SK-N-SH (cell line): ENCODE results near the gene MCEMP1. TPM values are rescaled to one million over a fixed set of nuclear protein-coding genes. Genes with fewer than 3 reads are reported as not detected.

Experiments
- CTCF ChIA-PET: fragments of 300-600, 350-600 bp; formaldehyde crosslinking; extraction: SDS; loops from one replicate; lab custom pipeline; 2021; lab: Yijun Ruan, JAX
- POLR2A ChIA-PET: fragments of 350-600 bp; sonication (Branson Sonifier 250); formaldehyde crosslinking; extraction: SDS; loops from one replicate; lab custom pipeline; 2020; ENCODE audit warnings: antibody characterized with exemption, inconsistent platforms; lab: Yijun Ruan, JAX
- DNase-seq: peaks from one replicate; pipeline ENCODE4 v3.0.0; 2012
- H2AFZ ChIP-seq: fragments of 200-600 bp; sonication (generic); 2 replicates; pipeline ENCODE4 v1.8.1; 2016; ENCODE audit warnings: antibody characterized with exemption, mild to moderate bottlenecking, low read depth
- H3F3A ChIP-seq: fragments of 200-600 bp; sonication (generic); replicated peaks from 2 replicates; pipeline ENCODE3; 2016; ENCODE audit warnings: antibody characterized with exemption, mild to moderate bottlenecking; ENCODE audit not compliant: insufficient read depth
- H3K27ac ChIP-seq, 2 experiments: fragments of 200-500 bp in 1 of 2; fragments of 200-600 bp in 1 of 2; sonication (Bioruptor generic) in 1 of 2; sonication (generic), shearing (Covaris generic) in 1 of 2; 2 replicates each; pipeline versions ENCODE4 v1.5.1 to v1.6.1; 2014 to 2016; ENCODE audit warnings: low read depth in 2 of 2, inconsistent platforms in 1 of 2, low read length in 1 of 2, mild to moderate bottlenecking in 1 of 2, mixed read lengths in 1 of 2
- H3K27me3 ChIP-seq: fragments of 200-600 bp; sonication (generic), shearing (Covaris generic); 2 replicates; pipeline ENCODE4 v1.6.1; 2016; ENCODE audit warnings: mixed run types; ENCODE audit not compliant: insufficient read depth
- H3K36me3 ChIP-seq, 2 experiments: fragments of 200-500 bp in 1 of 2; fragments of 200-600 bp in 1 of 2; sonication (Bioruptor generic) in 1 of 2; sonication (generic) in 1 of 2; replicated peaks in 1 of 2; 2 replicates each; pipeline versions ENCODE3 to v1.5.1; 2014 to 2016; ENCODE audit warnings: low read length in 1 of 2, mild to moderate bottlenecking in 1 of 2; ENCODE audit not compliant: insufficient read depth in 2 of 2, control insufficient read depth in 1 of 2
- H3K4me1 ChIP-seq, 2 experiments: fragments of 200-500 bp in 1 of 2; fragments of 200-600 bp in 1 of 2; sonication (Bioruptor generic) in 1 of 2; sonication (generic), shearing (Covaris generic) in 1 of 2; 2 replicates each; pipeline versions ENCODE4 v1.5.1 to v1.6.1; 2014 to 2016; ENCODE audit warnings: low read depth in 1 of 2, low read length in 1 of 2, mixed run types in 1 of 2; ENCODE audit not compliant: insufficient read depth in 2 of 2, control insufficient read depth in 1 of 2
- H3K4me2 ChIP-seq: fragments of 200-600 bp; sonication (generic), shearing (Covaris generic); 2 replicates; pipeline ENCODE4 v1.6.1; 2017; ENCODE audit warnings: mixed run types
- H3K4me3 ChIP-seq, 2 experiments: fragments of 200-500 bp in 1 of 2; fragments of 200-600 bp in 1 of 2; sonication (Bioruptor generic) in 1 of 2; sonication (generic), shearing (Covaris generic) in 1 of 2; 2 replicates each; pipeline versions ENCODE4 v1.5.1 to v1.8.1; 2014 to 2016; ENCODE audit warnings: low read depth in 2 of 2, inconsistent platforms in 1 of 2, low read length in 1 of 2, mild to moderate bottlenecking in 1 of 2, mixed read lengths in 1 of 2, moderate library complexity in 1 of 2
- H3K79me2 ChIP-seq: fragments of 200-600 bp; sonication (generic); 2 replicates; pipeline ENCODE4 v1.8.1; 2017; ENCODE audit warnings: mild to moderate bottlenecking; ENCODE audit not compliant: insufficient read depth
- H3K9ac ChIP-seq: fragments of 200-600 bp; sonication (generic); 2 replicates; pipeline ENCODE4 v1.6.1; 2017; ENCODE audit warnings: mixed run types
- H3K9me2 ChIP-seq: fragments of 200-600 bp; sonication (generic); 2 replicates; pipeline ENCODE4 v1.6.1; 2017; ENCODE audit warnings: mixed run types
- H3K9me3 ChIP-seq: fragments of 200-600 bp; sonication (generic); 2 replicates; pipeline ENCODE4 v1.6.1; 2017; ENCODE audit warnings: mixed run types, mild to moderate bottlenecking, moderate library complexity
- H4K20me1 ChIP-seq: fragments of 200-600 bp; sonication (generic); 2 replicates; pipeline ENCODE4 v1.6.1; 2017; ENCODE audit warnings: mild to moderate bottlenecking, mixed run types; ENCODE audit not compliant: insufficient read depth
- CHD2 ChIP-seq: fragments of 150-350 bp; IDR thresholded peaks from 2 replicates; pipeline ENCODE4 v1.6.1; 2018; ENCODE audit warnings: low read length; ENCODE audit not compliant: partially characterized antibody
- IRF3 ChIP-seq: fragments of 150-350 bp; IDR thresholded peaks from 2 replicates; pipeline ENCODE4 v1.6.1; 2016; ENCODE audit warnings: mild to moderate bottlenecking, low read depth, low read length
- MAX ChIP-seq: IDR thresholded peaks from 2 replicates; pipeline ENCODE4 v1.4.0; 2012; ENCODE audit warnings: low read depth
- NFIC ChIP-seq: IDR thresholded peaks from 2 replicates; pipeline ENCODE4 v1.4.0; 2012; ENCODE audit warnings: borderline replicate concordance
- POLR2AphosphoS5 ChIP-seq: IDR thresholded peaks from 2 replicates; pipeline ENCODE4 v1.6.1; 2012; ENCODE audit warnings: low read depth, low read length
- RCOR1 ChIP-seq: fragments of 150-350 bp; IDR thresholded peaks from 2 replicates; pipeline ENCODE4 v1.6.1; 2017; ENCODE audit warnings: antibody characterized with exemption, low read length
- RFX5 ChIP-seq: IDR thresholded peaks from 2 replicates; pipeline ENCODE4 v1.6.1; 2012; ENCODE audit warnings: mild to moderate bottlenecking, improper control_type of control experiment, low read length
- RXRA ChIP-seq: IDR thresholded peaks from 2 replicates; pipeline ENCODE4 v1.4.0; 2012; ENCODE audit warnings: low read depth, mild to moderate bottlenecking, borderline replicate concordance
- TCF12 ChIP-seq: IDR thresholded peaks from 2 replicates; pipeline ENCODE4 v1.4.0; 2012
- WGBS: methylation state at CpG from one replicate; pipeline ENCODE4 v1.1.6; 2017; ENCODE audit warnings: low lambda C conversion rate; 5-methylcytosine and 5-hydroxymethylcytosine counted together
- polyA plus RNA-seq, 3 experiments: library from polyadenylated mRNA; depleted of rRNA; stranded (reverse); fragments of >200 nt; gene quantifications; 2 replicates each; pipeline ENCODE4 v1.2.3, GENCODE V29; 2012

MCEMP1 gene
- polyA plus RNA-seq (2012; rRNA removed), result not detected in 2 replicates
- polyA plus RNA-seq (2012; cell fraction: cytosol; rRNA removed), result not detected in 2 replicates
- not detected in 2 replicates for polyA plus RNA-seq (2012; cell fraction: nucleus; rRNA removed)

GRCh38 chr19:7676854-7677253, at the start of gene MCEMP1:
TSS of gene MCEMP1 (plus strand) at chr19:7677090. CDS start at chr19:7677121, 31 bp downstream.
- H3K27ac ChIP-seq, result no peak within 1 kb of the TSS
- H3K4me1 ChIP-seq, result peaks cover 0 to 11% of the 10 kb centered on the region in 2 experiments; a peak in 1 of 4 replicates
- H2AFZ ChIP-seq, result no peak within 1 kb of the TSS
- DNase-seq, result no peak
- POLR2A ChIA-PET, result no interaction called here
- no peak within 1 kb of the TSS for H3K9ac ChIP-seq
- TF ChIP-seq POLR2AphosphoS5, result no peak
- TF ChIP-seq RFX5, result no peak
- TF ChIP-seq RCOR1, result no peak
- H3F3A ChIP-seq, result no peaks in the 10 kb centered on the region
- no peak within 1 kb of the TSS for H3K4me2 ChIP-seq
- WGBS, result 11% methylated on average over 10 of the region's 10 CpGs
- peaks cover 37% of the 10 kb centered on the region for H3K27me3 ChIP-seq
- H3K79me2 ChIP-seq, result peaks cover 12% of the 10 kb centered on the region
- no peaks in the 10 kb centered on the region for H3K36me3 ChIP-seq
- H3K9me2 ChIP-seq, result no peaks in the 10 kb centered on the region
- no peaks in the 10 kb centered on the region for H3K9me3 ChIP-seq
- CTCF ChIA-PET, result interaction anchor here (1.2 to 3.8 kb wide), 3 partner anchors 108 to 322 kb away, joined by 3 to 22 read pairs (median 10); no protein-coding TSS in a partner anchor
- no peaks in the 10 kb centered on the region for H4K20me1 ChIP-seq
- no peak within 1 kb of the TSS for H3K4me3 ChIP-seq

GRCh38 chr19:7627166-7627565, 49.7 kb upstream of the MCEMP1 start:
- no peak overlapping the region for H2AFZ ChIP-seq
- H3K9me2 ChIP-seq, result no peaks in the 10 kb centered on the region
- WGBS, result 91% methylated on average over 19 of the region's 24 CpGs
- no peaks in the 10 kb centered on the region for H3K9me3 ChIP-seq
- H3K36me3 ChIP-seq, result peaks cover 0 to 37% of the 10 kb centered on the region in 2 experiments
- peaks cover 8 to 20% of the 10 kb centered on the region in 2 experiments; a peak in 2 of 4 replicates for H3K4me1 ChIP-seq
- ChIA-PET CTCF (interaction anchor here (1.2 to 2.0 kb wide), 3 partner anchors 25 to 59 kb away, joined by 4 to 9 read pairs (median 6); partner anchors contain the start of gene TRAPPC5), POLR2A (interaction anchor here (1.1 kb wide), 1 partner anchor 8 kb away, joined by 4 read pairs; no protein-coding TSS in a partner anchor)
- H3K27me3 ChIP-seq, result no peaks in the 10 kb centered on the region
- H3K79me2 ChIP-seq, result peaks cover 49% of the 10 kb centered on the region
- no peak overlapping the region for H3K9ac ChIP-seq
- H3K4me3 ChIP-seq, result no peak overlapping the region
- no peak for TF ChIP-seq IRF3
- TF ChIP-seq NFIC, result no peak
- no peak for TF ChIP-seq TCF12
- no peak for TF ChIP-seq CHD2
- no peak for TF ChIP-seq RXRA
- no peak for TF ChIP-seq POLR2AphosphoS5
- TF ChIP-seq MAX, result no peak
- no peak overlapping the region for H3K4me2 ChIP-seq
- H3F3A ChIP-seq, result no peaks in the 10 kb centered on the region
- 0 out of 2 replicates have a peak, but pooled peaks cover 5% of the 10 kb centered on the region for H4K20me1 ChIP-seq
- no peak overlapping the region for H3K27ac ChIP-seq
- no peak for DNase-seq
